ENCODE measurements around the gene IL1RAPL1.

The IL1RAPL1 gene

GRCh38 chrX:28889591-28890090, 302.4 kb downstream of the IL1RAPL1 start:
- H3K36me3 ChIP-seq (ENCODE audit: low read length) = no peaks in the 10 kb centered on the region
- H3K79me2 ChIP-seq (ENCODE audit: insufficient read depth, low read length) = no peaks in the 10 kb centered on the region
- no peak overlapping the region for H3K9ac ChIP-seq (ENCODE audit: low read length)
- no peak overlapping the region for H3K27ac ChIP-seq (ENCODE audit: low read depth, low read length)
- H3K27me3 ChIP-seq (ENCODE audit: low read length) = no peaks in the 10 kb centered on the region
- no peaks in the 10 kb centered on the region for H4K20me1 ChIP-seq (ENCODE audit: low read depth, low read length)
- H3K4me3 ChIP-seq (ENCODE audit: insufficient read depth, low read length, poor library complexity, severe bottlenecking) = no peak overlapping the region
- TF ChIP-seq EZH2phosphoT487 (conservative IDR thresholded peaks at IDR 0.05; ENCODE audit: low read length) = no peak
- no peak for TF ChIP-seq CTCF (IDR thresholded peaks at IDR 0.05; ENCODE audit: insufficient read depth, low read length, poor library complexity, severe bottlenecking)
- H3K9me2 ChIP-seq (replicated peaks; ENCODE audit: insufficient read depth, low read length) = no peaks in the 10 kb centered on the region
- H3K9me3 ChIP-seq (ENCODE audit: insufficient read depth, low read length) = no peaks in the 10 kb centered on the region
- no peak overlapping the region for H3K4me2 ChIP-seq (ENCODE audit: low read depth, low read length, poor library complexity, severe bottlenecking)
- no peak overlapping the region for H2AFZ ChIP-seq (ENCODE audit: low read depth, low read length, severe bottlenecking)
- no peaks in the 10 kb centered on the region for H3F3A ChIP-seq (ENCODE audit: insufficient read depth)

GRCh38 chrX:28901637-28902036, 314.4 kb downstream of the IL1RAPL1 start:
- Histone ChIP-seq H3K9me2 (replicated peaks; ENCODE audit: insufficient read depth, low read length) (no peaks in the 10 kb centered on the region), H3F3A (ENCODE audit: insufficient read depth) (no peaks in the 10 kb centered on the region), H2AFZ (ENCODE audit: low read depth, low read length, severe bottlenecking) (no peak overlapping the region), H3K9me3 (ENCODE audit: insufficient read depth, low read length) (no peaks in the 10 kb centered on the region), H3K4me2 (ENCODE audit: low read depth, low read length, poor library complexity, severe bottlenecking) (no peak overlapping the region), H3K27me3 (ENCODE audit: low read length) (no peaks in the 10 kb centered on the region), H3K79me2 (ENCODE audit: insufficient read depth, low read length) (no peaks in the 10 kb centered on the region), H3K36me3 (ENCODE audit: low read length) (no peaks in the 10 kb centered on the region), H4K20me1 (ENCODE audit: low read depth, low read length) (no peaks in the 10 kb centered on the region), H3K9ac (ENCODE audit: low read length) (no peak overlapping the region), H3K27ac (ENCODE audit: low read depth, low read length) (no peak overlapping the region), H3K4me3 (ENCODE audit: insufficient read depth, low read length, poor library complexity, severe bottlenecking) (no peak overlapping the region)
- TF ChIP-seq CTCF (IDR thresholded peaks at IDR 0.05; ENCODE audit: insufficient read depth, low read length, poor library complexity, severe bottlenecking) (no peak), EZH2phosphoT487 (conservative IDR thresholded peaks at IDR 0.05; ENCODE audit: low read length) (no peak)

DNA sequence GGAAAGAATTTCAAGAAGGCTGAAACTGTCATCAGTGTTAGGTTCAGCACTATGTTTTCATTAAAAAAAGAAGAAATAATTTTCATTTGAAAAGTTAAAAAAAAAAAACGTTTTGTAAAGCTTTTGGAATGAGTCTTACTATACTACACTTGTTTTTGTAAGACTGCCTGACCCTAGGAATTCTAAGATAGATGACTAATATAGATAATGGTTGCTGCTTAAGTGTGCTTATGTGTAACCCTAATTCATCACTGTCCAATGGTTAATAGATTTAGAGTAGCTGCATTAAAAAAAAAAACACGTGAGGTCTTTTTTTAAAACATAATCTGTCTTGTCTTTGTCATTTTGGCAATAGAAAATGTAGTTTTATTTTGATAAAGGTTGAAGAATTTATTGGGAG, 323.2 kb downstream of the IL1RAPL1 start:
- no peaks in the 10 kb centered on the region for H3K9me3 ChIP-seq (ENCODE audit: insufficient read depth, low read length)
- no peaks in the 10 kb centered on the region for H3K27me3 ChIP-seq (ENCODE audit: low read length)
- H3K4me2 ChIP-seq (ENCODE audit: low read depth, low read length, poor library complexity, severe bottlenecking) = no peak overlapping the region
- no peaks in the 10 kb centered on the region for H3K9me2 ChIP-seq (replicated peaks; ENCODE audit: insufficient read depth, low read length)
- no peaks in the 10 kb centered on the region for H4K20me1 ChIP-seq (ENCODE audit: low read depth, low read length)
- no peaks in the 10 kb centered on the region for H3K36me3 ChIP-seq (ENCODE audit: low read length)
- H3F3A ChIP-seq (ENCODE audit: insufficient read depth) = no peaks in the 10 kb centered on the region
- no peak overlapping the region for H3K9ac ChIP-seq (ENCODE audit: low read length)
- H2AFZ ChIP-seq (ENCODE audit: low read depth, low read length, severe bottlenecking) = no peak overlapping the region
- TF ChIP-seq CTCF (IDR thresholded peaks at IDR 0.05; ENCODE audit: insufficient read depth, low read length, poor library complexity, severe bottlenecking) (no peak), EZH2phosphoT487 (conservative IDR thresholded peaks at IDR 0.05; ENCODE audit: low read length) (no peak)
- no peak overlapping the region for H3K4me3 ChIP-seq (ENCODE audit: insufficient read depth, low read length, poor library complexity, severe bottlenecking)
- no peak overlapping the region for H3K27ac ChIP-seq (ENCODE audit: low read depth, low read length)
- no peaks in the 10 kb centered on the region for H3K79me2 ChIP-seq (ENCODE audit: insufficient read depth, low read length)
